Measurements from ENCODE around the gene SIPA1L3. TPM values are rescaled to one million over a fixed set of nuclear protein-coding genes. Genes with fewer than 3 reads are reported as not detected.

The SIPA1L3 gene
- total RNA-seq, 1 donor from 2014 or later = 63.2 TPM

DNA sequence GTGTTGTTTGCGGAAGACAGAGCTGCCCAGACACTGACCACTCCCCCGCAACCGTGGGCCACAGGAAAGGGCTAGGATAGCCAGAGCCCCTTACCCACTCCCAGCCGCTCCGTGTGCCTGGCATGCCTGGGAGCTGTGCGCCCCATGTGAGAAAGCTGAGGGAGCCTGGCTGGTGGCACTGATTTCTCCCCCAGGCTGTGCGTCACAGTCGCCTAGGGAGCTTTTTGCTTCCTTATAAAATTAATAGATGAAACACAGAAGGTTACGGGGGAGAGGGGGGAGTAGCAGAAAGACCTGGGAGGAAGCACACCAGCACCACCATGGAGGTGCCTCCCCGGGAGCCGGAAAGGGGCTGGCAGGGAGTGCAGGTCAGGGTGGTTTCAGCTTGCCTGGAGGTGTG, 292.3 kb downstream of the SIPA1L3 start:
- H3K27ac ChIP-seq = no peak overlapping the region
- no peaks in the 10 kb centered on the region for H3K27me3 ChIP-seq (ENCODE audit: low read depth)
- DNase-seq (no peak), ATAC-seq (no peak)
- intact Hi-C loops (cut with DNase I) = no loop called here
- no peaks in the 10 kb centered on the region for H3K4me1 ChIP-seq
- no peaks in the 10 kb centered on the region for H3K9me3 ChIP-seq
- TF ChIP-seq CTCF (IDR thresholded peaks at IDR 0.05) = no peak
- H3K36me3 ChIP-seq = peaks cover 55% of the 10 kb centered on the region
- no peak overlapping the region for H3K4me3 ChIP-seq

GRCh38 chr19:38201731-38202130, 294.7 kb downstream of the SIPA1L3 start:
- Histone ChIP-seq H3K4me3 (no peak overlapping the region), H3K4me1 (no peaks in the 10 kb centered on the region), H3K27ac (no peak overlapping the region), H3K27me3 (ENCODE audit: low read depth) (no peaks in the 10 kb centered on the region), H3K36me3 (peaks cover 74% of the 10 kb centered on the region), H3K9me3 (no peaks in the 10 kb centered on the region)
- no peak for TF ChIP-seq CTCF (IDR thresholded peaks at IDR 0.05)
- no peak for DNase-seq
- intact Hi-C loops (cut with DNase I) = no loop called here
- ATAC-seq = no peak

DNA sequence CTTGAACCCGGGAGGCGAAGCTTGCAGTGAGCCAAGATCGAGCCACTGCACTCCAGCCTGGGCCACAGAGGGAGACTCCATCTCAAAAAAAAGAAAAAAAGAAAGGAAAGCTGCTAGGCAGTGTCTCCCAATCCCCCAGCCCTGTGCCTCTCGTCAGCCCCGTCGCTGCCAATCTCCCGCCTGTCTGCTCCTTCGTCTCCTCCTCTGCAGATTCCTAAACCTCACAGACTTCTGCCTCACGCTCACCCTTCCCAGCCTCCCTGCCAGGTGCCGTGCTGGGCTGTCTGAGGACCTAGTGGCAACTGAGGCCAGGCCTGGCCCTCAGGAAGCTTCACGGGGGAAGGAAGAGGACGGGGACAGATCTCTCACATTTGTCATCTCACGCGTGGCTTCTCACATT, 295.5 kb downstream of the SIPA1L3 start:
- no peak overlapping the region for H3K4me3 ChIP-seq
- DNase-seq (no peak), ATAC-seq (no peak)
- intact Hi-C loops (cut with DNase I) = no loop called here
- no peaks in the 10 kb centered on the region for H3K4me1 ChIP-seq
- H3K9me3 ChIP-seq = no peaks in the 10 kb centered on the region
- no peak overlapping the region for H3K27ac ChIP-seq
- H3K27me3 ChIP-seq (ENCODE audit: low read depth) = no peaks in the 10 kb centered on the region
- H3K36me3 ChIP-seq = peaks cover 76% of the 10 kb centered on the region
- no peak for TF ChIP-seq CTCF (IDR thresholded peaks at IDR 0.05)

DNA sequence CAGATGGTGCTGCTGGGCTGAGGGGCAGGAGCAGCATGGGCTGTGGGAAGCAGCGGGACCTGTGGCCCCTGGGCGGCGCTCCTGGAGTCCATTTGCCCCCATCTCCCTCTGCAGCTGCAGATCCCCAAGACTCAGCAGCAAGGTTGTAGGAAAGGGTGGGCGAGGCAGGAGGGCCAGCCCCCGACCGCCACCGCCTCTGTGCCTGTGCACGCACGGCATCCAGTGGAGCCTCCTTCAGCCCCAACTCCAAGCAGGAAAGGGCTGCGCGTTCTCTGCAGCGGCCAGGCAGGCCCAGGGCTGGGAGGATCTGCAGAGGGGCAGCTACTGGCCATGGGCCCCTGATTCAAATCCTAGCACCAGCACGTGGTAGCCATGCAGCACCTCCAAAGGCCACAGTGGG, 296.2 kb downstream of the SIPA1L3 start:
- no peak for DNase-seq
- Histone ChIP-seq H3K27ac (no peak overlapping the region), H3K9me3 (no peaks in the 10 kb centered on the region), H3K4me3 (no peak overlapping the region), H3K36me3 (peaks cover 75% of the 10 kb centered on the region), H3K27me3 (ENCODE audit: low read depth) (no peaks in the 10 kb centered on the region), H3K4me1 (no peaks in the 10 kb centered on the region)
- no peak for TF ChIP-seq CTCF (IDR thresholded peaks at IDR 0.05)
- ATAC-seq = no peak
- intact Hi-C loops (cut with DNase I) = no loop called here

- Histone ChIP-seq H3K36me3 (peaks cover 66% of the 10 kb centered on the region), H3K9me3 (no peaks in the 10 kb centered on the region), H3K4me1 (peaks cover 3% of the 10 kb centered on the region), H3K27me3 (ENCODE audit: low read depth) (peaks cover 5% of the 10 kb centered on the region), H3K27ac (no peak overlapping the region), H3K4me3 (no peak overlapping the region)
- no peak for TF ChIP-seq CTCF (IDR thresholded peaks at IDR 0.05)
- ATAC-seq (no peak), DNase-seq (no peak)
- intact Hi-C loops (cut with DNase I) = no loop called here
Observed at GRCh38 chr19:38204096-38204495, 297.1 kb downstream of the SIPA1L3 start.

DNA sequence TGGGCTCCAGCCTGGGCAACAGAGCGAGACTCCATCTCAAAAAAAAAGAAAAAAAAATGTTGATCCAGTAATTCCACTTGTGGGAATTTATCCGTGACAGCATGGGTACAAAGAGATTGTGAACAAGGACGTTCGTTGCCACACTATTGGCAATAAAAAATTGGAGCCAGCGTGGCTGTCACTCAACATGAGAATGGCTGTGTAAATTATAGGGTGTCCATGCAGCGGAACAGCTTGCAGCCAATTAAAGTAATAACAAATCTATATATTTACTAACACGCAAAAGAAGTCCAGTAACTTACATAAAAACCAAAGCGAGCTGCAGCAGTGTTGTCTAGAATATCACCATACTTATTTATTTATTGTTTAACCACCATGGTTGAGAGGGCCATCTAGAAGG, 297.7 kb downstream of the SIPA1L3 start:
- Histone ChIP-seq H3K36me3 (peaks cover 61% of the 10 kb centered on the region), H3K27me3 (ENCODE audit: low read depth) (peaks cover 10% of the 10 kb centered on the region), H3K4me3 (no peak overlapping the region), H3K27ac (no peak overlapping the region), H3K9me3 (no peaks in the 10 kb centered on the region), H3K4me1 (peaks cover 9% of the 10 kb centered on the region)
- no peak for TF ChIP-seq CTCF (IDR thresholded peaks at IDR 0.05)
- intact Hi-C loops (cut with DNase I) = no loop called here
- DNase-seq (no peak), ATAC-seq (no peak)
